ENCODE measurements around the gene NT5DC1.

The NT5DC1 gene

DNA sequence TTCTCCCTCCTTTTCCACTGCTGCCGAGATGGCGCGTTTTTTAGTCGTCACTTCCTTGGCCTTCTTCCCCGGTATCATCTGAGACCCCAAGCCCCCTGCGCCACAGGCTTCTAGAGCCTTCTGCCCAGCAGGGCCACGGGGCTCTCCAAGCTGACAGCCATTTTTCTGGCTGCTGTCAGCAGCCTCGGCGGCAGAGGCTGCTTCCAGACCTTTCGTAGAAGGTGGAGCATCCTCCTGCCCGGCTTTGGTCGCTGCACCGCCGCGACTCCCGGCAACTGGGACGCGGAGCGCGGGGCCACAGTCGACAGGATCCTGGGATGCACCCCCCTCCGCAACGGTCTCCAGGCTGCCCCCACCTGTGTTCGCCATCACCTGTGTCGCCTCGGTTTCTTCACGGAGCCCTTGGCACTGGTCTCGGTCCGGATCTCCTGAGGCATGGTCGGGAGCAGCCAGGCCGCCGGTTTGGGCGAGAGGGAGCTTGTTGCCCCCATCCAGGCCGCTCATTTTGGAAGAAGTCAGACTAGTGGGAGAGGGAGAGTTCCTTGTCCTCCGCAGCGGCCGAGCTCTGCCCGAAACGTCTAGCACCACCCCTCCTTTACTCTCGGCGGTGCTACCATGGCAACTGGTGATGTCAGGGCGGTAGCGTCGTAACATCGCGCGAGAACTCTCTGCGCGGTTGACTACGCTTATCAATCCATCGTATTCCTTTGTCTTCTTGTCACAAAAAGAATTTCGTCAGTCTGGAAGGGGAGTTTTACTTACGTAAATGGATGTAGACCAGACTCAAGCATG, 153.0 kb downstream of the NT5DC1 start, which contains the start of gene TSPYL4:
Gene TSPYL4 (minus strand): TSS at position 571 of the 792 bp plus-strand sequence. CDS start 67 bp downstream, at position 504.
- Histone ChIP-seq H3K4me3 (ENCODE audit: severe bottlenecking) (peak within 1 kb of the TSS; percentile 55), H3K36me3 (ENCODE audit: low read depth) (peaks cover 14% of the 10 kb centered on the region; the same call in 1 of the 2 replicates), H3K27ac (ENCODE audit: poor library complexity, severe bottlenecking) (peak within 1 kb of the TSS; percentile 80), H3K9me3 (ENCODE audit: severe bottlenecking) (no peaks in the 10 kb centered on the region), H3K4me1 (ENCODE audit: insufficient read depth, poor library complexity, severe bottlenecking) (peaks cover 36% of the 10 kb centered on the region), H3K27me3 (ENCODE audit: insufficient read depth, poor library complexity, severe bottlenecking) (no peaks in the 10 kb centered on the region)
- TF ChIP-seq, protein P1, sequence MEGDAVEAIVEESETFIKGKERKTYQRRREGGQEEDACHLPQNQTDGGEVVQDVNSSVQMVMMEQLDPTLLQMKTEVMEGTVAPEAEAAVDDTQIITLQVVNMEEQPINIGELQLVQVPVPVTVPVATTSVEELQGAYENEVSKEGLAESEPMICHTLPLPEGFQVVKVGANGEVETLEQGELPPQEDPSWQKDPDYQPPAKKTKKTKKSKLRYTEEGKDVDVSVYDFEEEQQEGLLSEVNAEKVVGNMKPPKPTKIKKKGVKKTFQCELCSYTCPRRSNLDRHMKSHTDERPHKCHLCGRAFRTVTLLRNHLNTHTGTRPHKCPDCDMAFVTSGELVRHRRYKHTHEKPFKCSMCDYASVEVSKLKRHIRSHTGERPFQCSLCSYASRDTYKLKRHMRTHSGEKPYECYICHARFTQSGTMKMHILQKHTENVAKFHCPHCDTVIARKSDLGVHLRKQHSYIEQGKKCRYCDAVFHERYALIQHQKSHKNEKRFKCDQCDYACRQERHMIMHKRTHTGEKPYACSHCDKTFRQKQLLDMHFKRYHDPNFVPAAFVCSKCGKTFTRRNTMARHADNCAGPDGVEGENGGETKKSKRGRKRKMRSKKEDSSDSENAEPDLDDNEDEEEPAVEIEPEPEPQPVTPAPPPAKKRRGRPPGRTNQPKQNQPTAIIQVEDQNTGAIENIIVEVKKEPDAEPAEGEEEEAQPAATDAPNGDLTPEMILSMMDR (IDR thresholded peaks at IDR 0.05; ENCODE audit: poor library complexity, severe bottlenecking) = no peak
- DNase-seq (ENCODE audit: low spot score) = peak; percentile 91
- ATAC-seq (ENCODE audit: low read depth) = peak; percentile 91

DNA sequence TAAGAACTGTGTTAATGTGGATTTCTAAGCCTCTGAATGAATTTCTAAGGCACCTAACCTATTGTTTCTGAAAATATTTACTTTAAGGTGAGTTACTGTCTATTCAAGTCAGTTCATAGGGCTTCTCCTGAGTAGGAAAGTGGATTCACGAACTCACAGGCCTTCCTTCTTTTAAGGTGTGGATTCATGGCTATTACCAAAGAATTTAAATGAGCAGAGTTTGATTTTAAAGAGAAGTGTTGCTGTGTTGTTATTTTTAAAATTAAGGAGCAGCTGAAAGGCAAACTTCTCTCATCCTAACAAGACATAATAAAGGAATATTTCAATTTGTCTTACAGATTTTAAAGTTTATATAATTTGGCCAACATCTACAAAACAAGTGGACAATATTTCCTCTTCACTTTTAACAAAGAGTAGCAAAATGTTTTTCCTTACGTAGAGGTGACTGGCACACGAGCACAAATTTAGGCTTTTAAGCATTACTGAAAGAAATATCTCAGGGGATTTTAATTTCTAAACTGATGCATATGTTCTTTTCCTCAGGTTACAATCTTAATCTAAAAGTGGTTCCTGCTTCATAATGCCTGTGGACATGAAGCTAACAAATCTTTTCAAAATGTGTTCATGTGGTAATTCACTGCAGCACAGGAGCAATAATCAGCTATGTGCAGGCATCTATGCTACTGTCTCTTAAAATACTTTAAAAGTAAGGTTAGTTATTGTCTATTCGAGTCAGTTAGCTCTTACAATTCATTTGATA, 153.8 kb downstream of the NT5DC1 start:
- TF ChIP-seq, protein P1 (IDR thresholded peaks at IDR 0.05; ENCODE audit: poor library complexity, severe bottlenecking) = no peak
- ATAC-seq (ENCODE audit: low read depth) (peak; percentile 6; the same call in 1 of the 3 replicates), DNase-seq (ENCODE audit: low spot score) (no peak)
- H3K4me1 ChIP-seq (ENCODE audit: insufficient read depth, poor library complexity, severe bottlenecking) = peaks cover 36% of the 10 kb centered on the region
- H3K27ac ChIP-seq (ENCODE audit: poor library complexity, severe bottlenecking) = peak overlapping the region; percentile 80
- no peaks in the 10 kb centered on the region for H3K9me3 ChIP-seq (ENCODE audit: severe bottlenecking)
- peak overlapping the region; percentile 55 for H3K4me3 ChIP-seq (ENCODE audit: severe bottlenecking)
- peaks cover 14% of the 10 kb centered on the region; the same call in 1 of the 2 replicates for H3K36me3 ChIP-seq (ENCODE audit: low read depth)
- no peaks in the 10 kb centered on the region for H3K27me3 ChIP-seq (ENCODE audit: insufficient read depth, poor library complexity, severe bottlenecking)

DNA sequence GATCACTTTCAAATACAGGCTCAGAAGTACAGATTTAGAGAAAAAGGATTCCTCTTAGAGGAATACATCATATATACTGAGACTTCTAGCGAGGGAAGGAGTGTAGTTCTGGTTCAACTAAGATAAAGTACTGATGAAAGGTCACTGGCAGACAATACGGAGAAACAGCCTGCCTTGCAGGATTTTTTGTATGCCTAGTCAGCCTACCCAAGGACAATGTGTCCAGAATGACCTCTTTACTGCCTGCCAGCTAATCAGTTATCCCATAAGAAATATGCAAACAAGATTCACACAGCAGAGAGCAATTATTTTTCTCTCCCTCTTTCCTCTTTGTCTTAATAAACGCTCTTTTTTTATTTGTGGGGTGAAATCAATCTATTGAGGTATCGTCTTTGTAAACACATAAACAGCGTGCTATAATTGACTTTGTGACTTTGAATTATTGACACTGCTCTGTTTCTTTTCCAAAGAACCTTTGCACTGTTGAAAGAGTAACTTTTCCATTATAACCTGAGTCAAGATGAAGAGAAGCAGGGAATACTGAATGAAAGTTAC, 154.7 kb downstream of the NT5DC1 start:
- H3K4me3 ChIP-seq (ENCODE audit: severe bottlenecking) = no peak overlapping the region
- no peak for ATAC-seq (ENCODE audit: low read depth)
- TF ChIP-seq, protein P1 (IDR thresholded peaks at IDR 0.05; ENCODE audit: poor library complexity, severe bottlenecking) = no peak
- no peak for DNase-seq (ENCODE audit: low spot score)
- H3K4me1 ChIP-seq (ENCODE audit: insufficient read depth, poor library complexity, severe bottlenecking) = peaks cover 31% of the 10 kb centered on the region
- H3K27ac ChIP-seq (ENCODE audit: poor library complexity, severe bottlenecking) = peak overlapping the region; percentile 80
- 0 out of 2 replicates have a peak, but pooled peaks cover 14% of the 10 kb centered on the region for H3K36me3 ChIP-seq (ENCODE audit: low read depth)
- H3K27me3 ChIP-seq (ENCODE audit: insufficient read depth, poor library complexity, severe bottlenecking) = no peaks in the 10 kb centered on the region
- H3K9me3 ChIP-seq (ENCODE audit: severe bottlenecking) = no peaks in the 10 kb centered on the region

DNA sequence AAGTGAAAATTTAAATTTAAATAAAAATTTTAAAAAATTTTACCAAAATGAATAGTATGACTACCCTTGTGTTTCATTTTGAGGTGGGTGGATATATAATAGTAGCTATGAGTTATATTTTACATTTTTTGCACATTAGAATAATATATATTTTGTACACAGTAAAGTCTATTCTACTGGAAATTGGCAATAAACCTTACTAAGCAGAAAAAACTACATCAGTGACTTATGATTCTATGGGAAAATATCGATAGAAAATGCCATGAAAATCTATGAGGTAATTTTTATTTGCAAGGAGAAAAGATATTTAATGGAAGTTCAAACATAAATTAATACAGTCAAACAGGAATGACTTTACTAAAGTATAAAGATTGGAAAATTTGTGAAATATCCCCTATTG, 156.0 kb downstream of the NT5DC1 start:
- H3K36me3 ChIP-seq (ENCODE audit: low read depth) = 0 out of 2 replicates have a peak, but pooled peaks cover 6% of the 10 kb centered on the region
- no peak overlapping the region for H3K27ac ChIP-seq (ENCODE audit: poor library complexity, severe bottlenecking)
- DNase-seq (ENCODE audit: low spot score) = no peak
- TF ChIP-seq, protein P1 (IDR thresholded peaks at IDR 0.05; ENCODE audit: poor library complexity, severe bottlenecking) = no peak
- no peak for ATAC-seq (ENCODE audit: low read depth)
- peaks cover 20% of the 10 kb centered on the region for H3K4me1 ChIP-seq (ENCODE audit: insufficient read depth, poor library complexity, severe bottlenecking)
- no peaks in the 10 kb centered on the region for H3K27me3 ChIP-seq (ENCODE audit: insufficient read depth, poor library complexity, severe bottlenecking)
- no peak overlapping the region for H3K4me3 ChIP-seq (ENCODE audit: severe bottlenecking)
- H3K9me3 ChIP-seq (ENCODE audit: severe bottlenecking) = no peaks in the 10 kb centered on the region

All from RWPE2 (cell line).